Aorta (tissue), 4 donors: Measurements from ENCODE around the gene FOSB. TPM values are rescaled to one million over a fixed set of nuclear protein-coding genes. Genes with fewer than 3 reads are reported as not detected.

Experiments
- microRNA-seq, 2 donors: library from miRNA; unstranded; fragments of <30 nt; microRNA quantifications; one replicate each; pipeline ENCODE4 v1.2.0, GENCODE V29; 2020
- polyA plus RNA-seq, 2 donors: library from polyadenylated mRNA; stranded (reverse); fragments of 200-250 nt; gene quantifications; one replicate each; pipeline ENCODE4 v1.2.3, GENCODE V29; 2013
- total RNA-seq, 2 donors: library from RNA; stranded (reverse); fragmentation: NEBNext Ultra II Directional; extraction: Animal tissue kit (Norgen Biotek cat#: 25700); gene quantifications; one replicate each; pipeline ENCODE4 v1.2.1, GENCODE V29; 2021
- donor health status: healthy with polysubstance abuse.
- donor health status: Bipolar disorder and iron deficiency.
- donor health status: DM: no; HTN: no; CAD: no.
- donor health status: DM: yes; HTN: yes; CAD: no.

The FOSB gene
- total and polyA plus RNA-seq, 4 donors = 3.1 to 754 (median 61.8) TPM

Small RNA genes within 50 kb of the gene (microRNA-seq; reads per million reads assigned to microRNA genes)
- 0 reads per million in 2 donors for gene MIR6088

Other genes with a start within 250 kb of the FOSB start
- 10 to 100 TPM; 10.8 to 13.9 TPM for gene EXOC3L2, start 222.6 kb upstream of the FOSB start, total RNA-seq
- gene EXOC3L2, start 222.6 kb upstream of the FOSB start, polyA plus RNA-seq = under 1 TPM; 0.50 to 0.67 TPM
- gene MARK4, start 216.7 kb upstream of the FOSB start, total RNA-seq = 10 to 100 TPM; 40.3 to 40.4 TPM
- 10 to 100 TPM in 1 of 2 donors, 1 to 10 TPM in 1; 6.0 to 15.7 TPM for gene MARK4, start 216.7 kb upstream of the FOSB start, polyA plus RNA-seq
- not detected for gene CKM, start 145.1 kb upstream of the FOSB start, total RNA-seq
- 1 to 10 TPM; 1.2 to 6.4 TPM for gene CKM, start 145.1 kb upstream of the FOSB start, polyA plus RNA-seq
- gene KLC3, start 127.2 kb upstream of the FOSB start, total RNA-seq = not detected
- gene KLC3, start 127.2 kb upstream of the FOSB start, polyA plus RNA-seq = not detected
- gene ERCC2, start 97.4 kb upstream of the FOSB start, total RNA-seq = 10 to 100 TPM; 10.4 to 14.9 TPM
- 10 to 100 TPM in 1 of 2 donors, 1 to 10 TPM in 1; 5.1 to 27.2 TPM for gene ERCC2, start 97.4 kb upstream of the FOSB start, polyA plus RNA-seq
- 10 to 100 TPM; 64.2 to 76.5 TPM for gene PPP1R13L, start 62.9 kb upstream of the FOSB start, total RNA-seq
- gene PPP1R13L, start 62.9 kb upstream of the FOSB start, polyA plus RNA-seq = 100 to 1,000 TPM in 1 of 2 donors, 10 to 100 TPM in 1; 11.1 to 153 TPM
- 1 to 10 TPM; 3.5 to 3.9 TPM for gene POLR1G, start 61.4 kb upstream of the FOSB start, total RNA-seq
- gene POLR1G, start 61.4 kb upstream of the FOSB start, polyA plus RNA-seq = 1 to 10 TPM; 1.9 to 3.6 TPM
- gene ERCC1, start 44.1 kb upstream of the FOSB start, total RNA-seq = 10 to 100 TPM; 61.4 to 69.9 TPM
- 10 to 100 TPM; 44.5 to 81.7 TPM for gene ERCC1, start 44.1 kb upstream of the FOSB start, polyA plus RNA-seq
- 10 to 100 TPM in 1 of 2 donors, 1 to 10 TPM in 1; 8.1 to 11.6 TPM for gene RTN2, start 29.1 kb downstream of the FOSB start, total RNA-seq
- gene RTN2, start 29.1 kb downstream of the FOSB start, polyA plus RNA-seq = 10 to 100 TPM in 1 of 2 donors, 1 to 10 TPM in 1; 7.0 to 13.1 TPM
- gene PPM1N, start 30.4 kb downstream of the FOSB start, total RNA-seq = 1 to 10 TPM in 1 of 2 donors, under 1 TPM in 1; 0.88 to 2.5 TPM
- gene PPM1N, start 30.4 kb downstream of the FOSB start, polyA plus RNA-seq = under 1 TPM in 1 of 2 donors, not detected in 1; 0.67 TPM
- gene VASP, start 39.5 kb downstream of the FOSB start, total RNA-seq = 100 to 1,000 TPM; 119 to 192 TPM
- 10 to 100 TPM; 56.0 to 63.2 TPM for gene VASP, start 39.5 kb downstream of the FOSB start, polyA plus RNA-seq
- gene OPA3, start 116.8 kb downstream of the FOSB start, total RNA-seq = 1 to 10 TPM; 8.6 to 8.8 TPM
- gene OPA3, start 116.8 kb downstream of the FOSB start, polyA plus RNA-seq = 1 to 10 TPM; 2.0 to 2.8 TPM
- gene GPR4, start 134.2 kb downstream of the FOSB start, total RNA-seq = 10 to 100 TPM; 10.6 to 10.9 TPM
- gene GPR4, start 134.2 kb downstream of the FOSB start, polyA plus RNA-seq = 1 to 10 TPM in 1 of 2 donors, under 1 TPM in 1; 0.63 to 1.2 TPM
- gene EML2, start 171.4 kb downstream of the FOSB start, total RNA-seq = 10 to 100 TPM; 42.4 to 52.9 TPM
- gene EML2, start 171.4 kb downstream of the FOSB start, polyA plus RNA-seq = 10 to 100 TPM; 21.7 to 48.1 TPM
- gene GIPR, start 200.2 kb downstream of the FOSB start, total RNA-seq = 1 to 10 TPM in 1 of 2 donors, under 1 TPM in 1; 0.45 to 2.4 TPM
- gene GIPR, start 200.2 kb downstream of the FOSB start, polyA plus RNA-seq = not detected
- 100 to 1,000 TPM; 203 to 206 TPM for gene SNRPD2, start 224.0 kb downstream of the FOSB start, total RNA-seq
- 100 to 1,000 TPM; 319 to 345 TPM for gene SNRPD2, start 224.0 kb downstream of the FOSB start, polyA plus RNA-seq
- 1 to 10 TPM; 5.3 to 5.4 TPM for gene QPCTL, start 224.7 kb downstream of the FOSB start, total RNA-seq
- gene QPCTL, start 224.7 kb downstream of the FOSB start, polyA plus RNA-seq = 10 to 100 TPM in 1 of 2 donors, 1 to 10 TPM in 1; 1.9 to 11.1 TPM